Caco-2 (cell line): ENCODE data around the gene CYB561D2. TPM values are rescaled to one million over a fixed set of nuclear protein-coding genes. Genes with fewer than 3 reads are reported as not detected.

Source experiments
- BruUV-seq: library from RNA; stranded (reverse); fragments of 400-500 nt; replicated peaks from 2 replicates; lab custom pipeline; 2021; lab: Mats Ljungman, UMichigan
- CTCF ChIA-PET: fragments of 300-600 bp; sonication (Branson Sonifier 250); formaldehyde crosslinking; loops from one replicate; lab custom pipeline; 2022; ENCODE audit warnings: antibody characterized with exemption; lab: Charles Lee
- POLR2A ChIA-PET: fragments of 300-600 bp; sonication (Branson Sonifier 250); formaldehyde crosslinking; loops from one replicate; lab custom pipeline; 2022; ENCODE audit warnings: antibody characterized with exemption; lab: Charles Lee
- DNase-seq, 2 experiments: peaks; one replicate each; pipeline versions ENCODE4 v3.0.0 to v3.0.0-alpha.2; 2020 to 2022
- H3K27me3 ChIP-seq: replicated peaks from 2 replicates; pipeline ENCODE4 v1.6.0; 2011; ENCODE audit warnings: low read length; ENCODE audit not compliant: control insufficient read depth, insufficient read depth
- H3K36me3 ChIP-seq: 2 replicates; pipeline ENCODE4 v1.5.1; 2011; ENCODE audit warnings: low read length; ENCODE audit not compliant: control insufficient read depth, insufficient read depth
- H3K4me1 ChIP-seq: fragments of 250-450 bp; sonication (Bioruptor Pico); 2 replicates; pipeline ENCODE4 v1.5.1; 2020; ENCODE audit warnings: mild to moderate bottlenecking
- H3K4me3 ChIP-seq: 2 replicates; pipeline ENCODE4 v1.5.1; 2011; ENCODE audit warnings: low read depth, mild to moderate bottlenecking, control low read depth, low read length
- H3K9me3 ChIP-seq: fragments of 250-450 bp; sonication (Bioruptor Pico); 2 replicates; pipeline ENCODE4 v1.5.1; 2020; ENCODE audit warnings: mild to moderate bottlenecking, moderate library complexity
- H3K27ac Mint-ChIP-seq: one replicate; pipeline ENCODE4 v1.8.0; 2022; ENCODE audit warnings: mixed read lengths; ENCODE audit not compliant: unreplicated experiment
- H3K27me3 Mint-ChIP-seq: one replicate; pipeline ENCODE4 v1.8.0; 2022; ENCODE audit warnings: mixed read lengths; ENCODE audit not compliant: insufficient read depth, unreplicated experiment
- H3K36me3 Mint-ChIP-seq: one replicate; pipeline ENCODE4 v1.8.0; 2022; ENCODE audit warnings: mild to moderate bottlenecking, mixed read lengths; ENCODE audit not compliant: insufficient read depth, unreplicated experiment
- H3K4me1 Mint-ChIP-seq: one replicate; pipeline ENCODE4 v1.8.0; 2022; ENCODE audit warnings: low read depth, mixed read lengths; ENCODE audit not compliant: unreplicated experiment
- H3K4me3 Mint-ChIP-seq: one replicate; pipeline ENCODE4 v1.8.0; 2022; ENCODE audit warnings: mild to moderate bottlenecking, moderate library complexity, mixed read lengths; ENCODE audit not compliant: unreplicated experiment
- H3K9me3 Mint-ChIP-seq: one replicate; pipeline ENCODE4 v1.8.0; 2022; ENCODE audit warnings: mixed read lengths; ENCODE audit not compliant: unreplicated experiment
- intact Hi-C: fragments of 100-400 bp; cut with micrococcal nuclease; formaldehyde crosslinking; loops from one replicate; pipeline ENCODE4 v1.10.0; 2022; ENCODE audit not compliant: unreplicated experiment
- total RNA-seq: library from RNA; stranded (reverse); gene quantifications from 2 replicates; pipeline ENCODE4 v1.2.3, GENCODE V29; 2022
- TF ChIP-seq, protein P1 (sequence below), 2 experiments: fragments of 200-600 bp in 1 of 2; IDR thresholded peaks; 1 replicate in 1 of 2; 2 replicates in 1 of 2; pipeline versions ENCODE4 v1.5.1 to v1.8.0; 2011 to 2022; ENCODE audit warnings: antibody characterized with exemption in 1 of 2, control low read depth in 1 of 2, inconsistent platforms in 1 of 2, low read depth in 1 of 2, low read length in 1 of 2, mild to moderate bottlenecking in 1 of 2, moderate library complexity in 1 of 2; ENCODE audit not compliant: insufficient read depth in 1 of 2, severe bottlenecking in 1 of 2, unreplicated experiment in 1 of 2

CYB561D2 gene
- total RNA-seq, 1 experiment from 2014 or later: 21.2 TPM

DNA sequence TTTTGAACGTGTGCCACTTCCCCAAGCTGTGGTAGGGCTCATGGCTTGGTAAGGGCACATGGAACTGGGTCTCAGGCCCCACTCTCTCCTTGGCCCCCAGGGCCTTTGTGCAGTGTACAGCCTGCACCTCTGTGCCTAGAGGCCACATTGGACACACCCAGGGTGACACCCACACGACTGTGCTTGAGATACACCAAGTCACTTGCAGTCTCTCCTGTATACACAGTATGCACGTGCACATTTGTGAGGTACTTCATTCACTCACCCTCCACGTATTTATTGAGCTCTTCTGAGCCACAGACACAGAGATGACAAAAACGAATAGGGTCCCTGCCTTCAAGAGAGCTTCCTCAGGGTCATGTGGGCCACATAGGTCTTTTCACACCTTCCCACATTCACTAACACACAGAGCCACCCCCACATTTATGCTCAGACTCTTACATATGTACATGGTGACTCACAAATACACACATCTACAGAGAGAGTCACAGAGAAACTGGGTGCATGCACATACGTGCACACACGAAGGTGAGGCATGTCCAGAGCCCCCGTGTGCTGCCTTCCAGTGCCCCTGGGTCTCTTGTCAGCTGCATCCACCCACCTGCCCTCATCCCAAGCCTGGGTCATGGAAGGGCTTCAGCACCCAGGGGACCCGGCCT lies 18.5 kb downstream of the CYB561D2 start:
- Histone ChIP-seq H3K9me3 (no peaks in the 10 kb centered on the region), H3K4me3 (no peak overlapping the region), H3K27me3 (no peaks in the 10 kb centered on the region), H3K4me1 (0 out of 2 replicates have a peak, but pooled peaks cover 5% of the 10 kb centered on the region), H3K36me3 (no peaks in the 10 kb centered on the region)
- Mint-ChIP-seq H3K4me3 (no peak overlapping the region), H3K36me3 (no peaks in the 10 kb centered on the region), H3K4me1 (no peaks in the 10 kb centered on the region), H3K9me3 (no peaks in the 10 kb centered on the region), H3K27ac (no peak overlapping the region), H3K27me3 (peaks cover 15% of the 10 kb centered on the region)
- TF ChIP-seq, protein P1, sequence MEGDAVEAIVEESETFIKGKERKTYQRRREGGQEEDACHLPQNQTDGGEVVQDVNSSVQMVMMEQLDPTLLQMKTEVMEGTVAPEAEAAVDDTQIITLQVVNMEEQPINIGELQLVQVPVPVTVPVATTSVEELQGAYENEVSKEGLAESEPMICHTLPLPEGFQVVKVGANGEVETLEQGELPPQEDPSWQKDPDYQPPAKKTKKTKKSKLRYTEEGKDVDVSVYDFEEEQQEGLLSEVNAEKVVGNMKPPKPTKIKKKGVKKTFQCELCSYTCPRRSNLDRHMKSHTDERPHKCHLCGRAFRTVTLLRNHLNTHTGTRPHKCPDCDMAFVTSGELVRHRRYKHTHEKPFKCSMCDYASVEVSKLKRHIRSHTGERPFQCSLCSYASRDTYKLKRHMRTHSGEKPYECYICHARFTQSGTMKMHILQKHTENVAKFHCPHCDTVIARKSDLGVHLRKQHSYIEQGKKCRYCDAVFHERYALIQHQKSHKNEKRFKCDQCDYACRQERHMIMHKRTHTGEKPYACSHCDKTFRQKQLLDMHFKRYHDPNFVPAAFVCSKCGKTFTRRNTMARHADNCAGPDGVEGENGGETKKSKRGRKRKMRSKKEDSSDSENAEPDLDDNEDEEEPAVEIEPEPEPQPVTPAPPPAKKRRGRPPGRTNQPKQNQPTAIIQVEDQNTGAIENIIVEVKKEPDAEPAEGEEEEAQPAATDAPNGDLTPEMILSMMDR (IDR thresholded peaks at IDR 0.05; ENCODE audit: insufficient read depth in 1 of 2, low read depth in 1 of 2, low read length in 1 of 2, severe bottlenecking in 1 of 2, unreplicated experiment in 1 of 2): no peak
- ChIA-PET CTCF (no interaction called here), POLR2A (no interaction called here)
- intact Hi-C loops: no loop called here
- no TSS peak for BruUV-seq
- no peak for DNase-seq

DNA sequence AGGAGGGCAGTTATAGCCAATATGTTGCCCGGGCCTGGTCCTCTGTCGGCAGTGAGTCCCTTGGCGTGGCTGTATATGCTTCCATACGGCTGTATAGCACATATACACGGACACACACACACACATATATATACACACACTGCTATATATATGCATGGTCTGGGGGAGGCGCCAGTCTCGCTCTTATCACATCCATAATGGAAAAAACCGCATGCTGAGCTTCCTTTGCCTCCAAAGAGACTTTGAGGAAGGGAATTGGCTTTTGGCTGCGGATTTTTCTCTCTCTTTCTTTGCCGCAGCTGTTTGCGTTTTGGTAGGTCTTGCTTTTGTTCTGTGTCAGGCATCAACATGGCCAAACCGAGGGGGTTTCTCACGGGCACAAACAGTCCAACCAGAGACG lies 19.9 kb downstream of the CYB561D2 start:
- DNase-seq: peak in 1 of 2 experiments; percentile 28
- BruUV-seq: no TSS peak
- Histone ChIP-seq H3K4me1 (0 out of 2 replicates have a peak, but pooled peaks cover 2% of the 10 kb centered on the region), H3K36me3 (no peaks in the 10 kb centered on the region), H3K4me3 (no peak overlapping the region), H3K27me3 (no peaks in the 10 kb centered on the region), H3K9me3 (no peaks in the 10 kb centered on the region)
- Mint-ChIP-seq H3K4me1 (no peaks in the 10 kb centered on the region), H3K36me3 (no peaks in the 10 kb centered on the region), H3K9me3 (no peaks in the 10 kb centered on the region), H3K27ac (no peak overlapping the region), H3K4me3 (no peak overlapping the region), H3K27me3 (peaks cover 15% of the 10 kb centered on the region)
- TF ChIP-seq, protein P1 (IDR thresholded peaks at IDR 0.05; ENCODE audit: insufficient read depth in 1 of 2, low read depth in 1 of 2, low read length in 1 of 2, severe bottlenecking in 1 of 2, unreplicated experiment in 1 of 2): no peak
- ChIA-PET CTCF (interaction anchor here (0.6 to 1.0 kb wide), 4 partner anchors 11 to 241 kb away, joined by 3 to 14 read pairs (median 4); partner anchors contain the start of gene CISH), POLR2A (no interaction called here)
- intact Hi-C loops: no loop called here

DNA sequence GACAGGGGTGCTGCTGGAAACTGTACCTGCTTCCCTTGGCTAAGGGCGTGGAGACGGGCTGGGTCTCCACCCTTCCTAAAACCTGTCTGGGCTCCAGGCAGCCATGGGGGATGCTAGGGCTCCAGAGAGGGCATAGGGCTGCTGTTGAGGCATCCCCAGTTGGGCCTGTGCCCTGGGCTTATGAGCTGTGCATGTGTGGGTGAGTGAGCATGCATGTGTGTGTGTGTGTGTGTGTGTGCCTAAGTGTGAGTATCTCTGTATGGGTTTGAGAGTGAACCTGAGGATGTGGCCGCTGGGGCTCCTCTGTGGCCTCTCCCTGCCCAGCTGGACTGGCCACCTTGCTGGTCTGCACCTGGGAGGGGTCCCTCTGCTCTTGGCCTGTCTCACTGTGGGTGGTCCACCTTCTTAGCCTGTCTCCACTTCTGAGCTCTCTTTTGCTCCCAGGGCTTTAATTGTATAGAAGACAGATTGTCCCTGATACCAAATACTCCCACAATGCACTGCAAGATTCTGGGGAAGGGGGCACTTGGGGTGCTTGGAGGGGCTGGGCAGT lies 20.5 kb downstream of the CYB561D2 start:
- Mint-ChIP-seq H3K9me3 (no peaks in the 10 kb centered on the region), H3K36me3 (no peaks in the 10 kb centered on the region), H3K27me3 (peaks cover 14% of the 10 kb centered on the region), H3K27ac (no peak overlapping the region), H3K4me1 (no peaks in the 10 kb centered on the region), H3K4me3 (no peak overlapping the region)
- TF ChIP-seq, protein P1 (IDR thresholded peaks at IDR 0.05; ENCODE audit: insufficient read depth in 1 of 2, low read depth in 1 of 2, low read length in 1 of 2, severe bottlenecking in 1 of 2, unreplicated experiment in 1 of 2): no peak
- Histone ChIP-seq H3K9me3 (no peaks in the 10 kb centered on the region), H3K27me3 (no peaks in the 10 kb centered on the region), H3K4me1 (no peaks in the 10 kb centered on the region), H3K36me3 (no peaks in the 10 kb centered on the region), H3K4me3 (no peak overlapping the region)
- CTCF ChIA-PET: interaction anchor here (0.5 to 1.0 kb wide), 6 partner anchors 10 to 1776 kb away, joined by 3 to 14 read pairs (median 4); partner anchors contain the start of gene CISH
- BruUV-seq: no TSS peak
- POLR2A ChIA-PET: no interaction called here
- intact Hi-C loops: no loop called here
- DNase-seq: no peak
